Stimulated activated CD4-positive, alpha-beta T cell treated with anti-CD3 and anti-CD28 coated beads, Interleukin-4, amount 100 ng/mL, for 24 hours (primary cell): ENCODE measurements around the gene GDPD4.

Experiments
- DNase-seq: peaks from one replicate; pipeline ENCODE4 v3.0.0-alpha.2; 2020

Gene GDPD4

DNA sequence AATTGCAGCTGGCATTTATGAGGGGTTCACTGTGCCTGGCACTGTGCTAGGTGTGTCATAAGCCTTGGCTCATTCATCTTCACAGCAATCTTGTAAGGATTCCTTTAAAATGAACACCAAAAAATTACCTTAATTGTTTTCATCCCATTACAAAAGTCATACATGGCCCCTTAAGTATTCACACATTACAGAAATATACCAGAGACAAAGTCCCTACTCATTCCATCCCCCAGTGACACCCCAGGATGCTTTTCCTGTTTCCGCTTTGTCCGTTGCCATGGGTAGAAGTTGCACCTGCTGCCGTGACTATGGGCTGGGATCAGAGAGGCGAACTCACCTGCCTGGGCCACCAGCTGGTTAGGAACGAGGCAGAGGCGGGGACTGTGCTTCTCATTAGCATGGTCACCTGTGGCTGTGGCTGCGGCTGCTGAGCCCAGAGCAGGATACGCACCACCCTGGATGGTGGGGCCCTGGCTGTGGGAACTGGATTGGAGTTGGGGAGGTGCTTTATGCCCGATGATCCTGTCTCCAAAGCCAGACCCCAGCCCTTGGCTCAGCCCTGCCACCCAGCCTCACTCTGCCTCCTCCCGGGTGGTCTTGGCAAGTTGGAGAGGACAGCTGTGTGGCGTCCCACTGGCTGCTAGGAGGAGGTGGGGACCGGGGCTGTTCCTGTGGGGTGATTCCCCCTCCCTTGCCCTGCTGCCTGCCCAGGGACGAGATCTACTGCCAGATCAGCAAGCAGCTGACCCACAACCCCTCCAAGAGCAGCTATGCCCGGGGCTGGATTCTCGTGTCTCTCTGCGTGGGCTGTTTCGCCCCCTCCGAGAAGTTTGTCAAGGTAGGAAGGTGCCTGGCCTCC is 112.6 kb downstream of the GDPD4 start:
- DNase-seq = no peak

DNA sequence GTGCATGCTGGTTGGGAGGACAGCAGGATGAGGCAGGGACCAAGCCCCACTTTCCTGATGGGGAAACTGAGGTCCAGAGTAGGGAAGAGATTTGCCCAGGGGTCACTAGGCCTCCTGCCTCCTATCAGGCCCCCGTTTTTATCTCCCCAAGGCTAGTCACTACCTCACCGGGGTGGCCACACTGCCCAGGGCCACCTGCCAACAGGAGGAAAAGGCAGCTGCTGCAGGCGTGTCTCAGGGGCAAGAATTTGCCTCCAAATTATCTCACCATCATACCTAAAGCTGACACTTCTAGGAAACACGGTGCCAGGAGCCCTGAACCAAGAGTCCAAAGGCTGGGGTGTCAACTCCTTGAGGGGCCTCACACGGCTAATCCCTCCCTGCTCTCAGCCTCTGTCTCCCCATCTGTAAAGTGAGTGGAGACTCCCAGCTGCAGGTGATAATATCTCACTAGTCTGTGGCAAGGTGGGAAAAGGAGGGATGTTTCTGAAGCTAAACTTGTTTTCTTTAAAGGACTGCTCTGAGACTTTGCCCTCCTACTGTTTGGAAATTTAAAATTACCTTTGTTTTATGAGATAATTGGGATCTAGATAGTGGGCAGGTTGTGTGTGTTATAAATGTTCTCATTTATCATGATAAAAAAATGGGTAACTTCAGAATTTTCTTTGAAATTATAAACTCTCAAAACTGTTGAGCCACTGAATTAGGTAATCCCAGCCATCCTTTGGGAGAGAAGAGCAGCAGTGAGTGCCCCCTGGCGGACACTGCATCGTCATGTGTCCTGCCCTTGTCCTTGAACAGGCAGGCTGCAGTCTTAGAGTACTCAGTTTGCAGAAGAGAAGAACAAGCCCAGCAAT is 113.5 kb downstream of the GDPD4 start:
- DNase-seq = peak; percentile 66

DNA sequence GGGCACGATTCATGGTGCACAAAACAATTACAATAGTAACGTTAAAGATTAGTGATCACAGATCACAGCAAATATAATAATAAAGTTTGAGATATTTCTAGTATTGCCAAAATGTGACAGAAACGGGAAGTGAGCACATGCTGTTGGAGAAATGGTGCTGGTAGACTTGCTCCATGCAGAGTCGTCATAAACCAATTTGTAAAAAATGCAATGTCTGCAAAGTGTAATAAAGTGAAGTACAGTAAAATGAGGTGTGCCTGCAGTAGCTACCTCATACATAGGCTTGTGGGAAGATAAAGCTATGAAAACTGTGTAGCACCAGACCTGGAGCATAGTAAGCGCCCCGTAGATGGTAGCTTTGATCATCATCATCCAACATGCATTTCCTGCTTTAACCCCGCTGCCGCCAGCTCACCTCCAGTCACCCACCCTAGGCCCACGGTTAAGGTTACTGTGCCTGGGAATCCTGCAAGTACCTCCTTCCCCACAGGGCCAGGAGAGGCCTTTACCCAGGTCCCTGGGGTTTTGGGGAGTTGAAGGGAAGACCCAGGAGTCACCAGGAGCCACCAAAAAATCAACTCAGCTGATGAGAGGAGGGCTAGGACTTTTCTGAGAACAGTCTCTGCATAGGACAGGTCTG is 114.3 kb downstream of the GDPD4 start:
- no peak for DNase-seq

DNA sequence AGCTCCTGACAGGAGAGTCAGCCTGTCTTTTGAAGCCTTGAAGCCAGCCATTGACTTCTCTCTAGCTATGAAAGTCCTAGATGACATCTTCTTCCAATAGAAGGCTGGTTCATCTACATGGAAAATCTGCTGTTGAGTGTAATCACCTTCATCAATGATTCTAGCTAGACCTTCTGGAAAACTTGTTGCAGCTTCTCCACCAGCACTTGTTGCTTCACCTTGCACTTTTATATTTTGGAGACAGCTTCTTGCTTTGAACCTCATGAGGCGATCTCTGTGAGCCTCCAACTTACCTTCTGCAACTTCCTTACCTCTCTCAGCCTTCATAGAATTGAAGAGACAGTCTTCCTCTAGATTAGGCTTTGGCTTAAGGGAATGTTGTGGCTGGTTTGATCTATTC is 115.2 kb downstream of the GDPD4 start:
- DNase-seq = no peak

DNA sequence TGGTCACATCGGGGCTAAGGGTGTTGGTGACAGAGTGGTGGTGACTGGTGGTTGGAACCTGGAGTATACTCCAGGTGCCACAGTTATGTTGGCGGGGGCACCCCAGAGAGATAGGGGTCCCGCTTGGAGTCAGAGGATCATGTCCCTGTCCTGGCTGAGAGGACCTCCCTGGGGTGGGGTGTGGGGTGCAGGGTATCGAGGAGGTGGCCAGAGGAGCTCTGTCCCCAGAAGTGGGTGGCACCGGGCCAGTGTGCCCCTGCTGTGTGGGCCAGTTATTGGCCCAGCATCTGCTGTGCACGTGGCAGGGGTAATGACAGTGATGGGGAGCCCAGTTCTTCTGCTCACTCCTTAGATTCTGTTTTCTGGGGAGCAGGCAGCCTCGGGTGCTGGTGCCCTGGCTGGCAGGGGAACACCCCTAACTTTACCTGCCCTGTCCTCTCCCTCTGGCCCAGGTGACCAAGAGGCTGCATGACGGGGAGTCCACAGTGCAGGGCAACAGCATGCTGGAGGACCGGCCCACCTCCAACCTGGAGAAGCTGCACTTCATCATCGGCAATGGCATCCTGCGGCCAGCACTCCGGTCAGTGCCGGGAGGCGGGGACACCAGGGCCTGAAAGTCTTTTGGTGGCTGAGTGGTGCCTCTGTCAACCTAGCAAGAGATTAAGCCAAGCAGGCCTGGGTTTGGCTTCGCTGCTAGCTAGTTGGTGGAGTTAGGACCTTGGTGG is 117.2 kb downstream of the GDPD4 start:
- no peak for DNase-seq

DNA sequence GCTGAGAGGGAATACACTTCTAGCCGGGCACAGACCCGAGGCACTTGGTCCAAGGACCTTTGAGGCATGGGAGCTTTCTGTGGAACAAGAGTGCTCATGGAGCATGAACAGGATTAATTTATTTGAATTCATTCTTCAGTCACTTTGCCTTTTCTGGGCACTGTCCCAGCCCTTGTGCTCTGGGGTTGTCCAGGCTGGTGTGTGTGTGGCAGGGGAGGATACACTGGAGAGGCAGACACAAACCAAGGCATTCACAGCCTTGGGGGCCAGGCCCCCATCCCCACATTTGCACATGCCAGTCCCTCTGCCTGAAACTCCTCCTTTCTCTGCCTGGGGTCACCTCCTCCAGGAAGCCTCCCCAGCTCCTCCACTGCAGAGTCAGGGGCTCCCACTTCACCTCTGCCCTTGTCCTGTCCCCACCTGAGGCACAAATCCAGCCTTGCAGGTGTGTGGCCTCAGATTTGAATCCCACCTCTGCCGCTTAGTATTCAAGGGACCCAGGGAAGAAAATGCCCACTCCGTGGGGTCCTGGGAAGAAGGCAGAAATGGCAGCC is 118.0 kb downstream of the GDPD4 start:
- no peak for DNase-seq

DNA sequence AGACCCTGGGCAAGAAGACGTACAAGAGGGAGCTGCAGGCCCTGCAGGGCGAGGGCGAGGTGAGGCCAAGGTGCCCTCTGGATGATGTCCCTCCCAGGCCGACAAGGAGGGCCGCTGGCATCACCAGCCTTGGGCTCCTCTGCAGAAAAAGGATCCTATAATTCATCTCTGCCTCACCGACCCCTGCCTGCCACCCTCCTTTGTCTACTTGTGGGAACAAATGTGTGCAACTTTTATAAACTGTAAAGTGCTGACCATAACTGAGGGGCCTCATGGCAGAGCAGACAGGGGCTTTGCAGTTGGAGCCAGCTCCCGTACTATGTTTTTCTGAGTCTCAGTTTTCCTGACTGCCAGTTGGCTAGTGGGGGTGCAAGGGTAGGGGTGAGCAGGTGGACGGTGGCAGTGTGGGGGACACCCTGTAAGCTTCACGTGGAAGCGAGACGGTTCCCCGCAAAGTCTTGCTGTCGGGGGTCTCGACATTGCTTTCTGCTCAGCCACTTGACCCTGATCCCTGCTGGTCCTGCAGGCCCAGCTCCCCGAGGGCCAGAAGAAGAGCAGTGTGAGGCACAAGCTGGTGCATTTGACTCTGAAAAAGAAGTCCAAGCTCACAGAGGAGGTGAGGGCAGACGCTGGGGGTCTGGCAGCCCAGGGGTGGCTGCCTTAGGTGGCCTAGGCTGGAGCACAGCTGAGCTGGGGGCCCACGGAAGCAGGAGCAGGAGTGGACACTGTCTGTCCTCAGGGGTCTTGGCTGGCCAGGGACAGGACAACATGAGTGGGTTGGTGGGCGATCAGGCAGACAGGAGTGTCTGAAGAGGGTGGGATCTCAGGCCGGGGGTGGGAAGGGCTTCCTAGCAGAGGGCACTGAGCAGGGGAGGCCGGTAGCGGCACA is 118.7 kb downstream of the GDPD4 start:
- DNase-seq = no peak

DNA sequence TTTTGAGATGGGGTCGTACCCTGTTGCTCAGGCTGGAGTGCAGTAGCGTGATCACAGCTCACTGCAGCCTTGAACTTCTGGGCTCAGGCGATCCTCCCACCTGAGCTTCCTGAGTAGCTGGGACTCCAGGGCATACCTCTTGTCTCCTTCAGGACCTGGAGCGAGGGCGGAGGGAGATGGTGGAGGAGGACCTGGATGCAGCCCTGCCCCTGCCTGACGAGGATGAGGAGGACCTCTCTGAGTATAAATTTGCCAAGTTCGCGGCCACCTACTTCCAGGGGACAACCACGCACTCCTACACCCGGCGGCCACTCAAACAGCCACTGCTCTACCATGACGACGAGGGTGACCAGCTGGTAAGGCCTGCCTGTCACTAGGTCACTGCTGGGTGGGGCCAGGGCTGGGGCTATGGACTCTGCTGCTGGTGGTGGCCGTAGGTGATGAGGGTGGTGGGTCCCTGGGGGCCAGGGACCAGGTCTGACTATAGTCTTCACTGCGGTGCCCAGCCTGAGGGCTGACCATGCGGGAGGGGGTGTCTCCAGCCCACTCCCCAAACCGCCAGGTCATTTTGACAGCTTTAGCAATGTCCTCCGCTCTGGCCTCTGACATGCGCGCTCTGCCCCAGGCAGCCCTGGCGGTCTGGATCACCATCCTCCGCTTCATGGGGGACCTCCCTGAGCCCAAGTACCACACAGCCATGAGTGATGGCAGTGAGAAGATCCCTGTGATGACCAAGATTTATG is 119.5 kb downstream of the GDPD4 start:
- DNase-seq = no peak

DNA sequence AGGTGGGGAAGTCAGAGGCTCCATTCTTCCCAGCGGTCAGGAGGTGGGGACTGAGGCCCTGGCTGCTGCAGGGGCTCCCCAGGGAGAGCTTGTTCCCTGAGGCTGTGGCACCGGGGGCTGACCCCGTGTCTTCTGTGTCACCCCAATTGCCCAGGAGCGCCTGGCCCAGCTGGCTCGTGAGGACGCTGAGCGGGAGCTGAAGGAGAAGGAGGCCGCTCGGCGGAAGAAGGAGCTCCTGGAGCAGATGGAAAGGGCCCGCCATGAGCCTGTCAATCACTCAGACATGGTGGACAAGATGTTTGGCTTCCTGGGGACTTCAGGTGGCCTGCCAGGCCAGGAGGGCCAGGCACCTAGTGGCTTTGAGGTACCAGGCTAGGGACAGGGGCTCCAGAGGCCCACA is 120.3 kb downstream of the GDPD4 start:
- no peak for DNase-seq

DNA sequence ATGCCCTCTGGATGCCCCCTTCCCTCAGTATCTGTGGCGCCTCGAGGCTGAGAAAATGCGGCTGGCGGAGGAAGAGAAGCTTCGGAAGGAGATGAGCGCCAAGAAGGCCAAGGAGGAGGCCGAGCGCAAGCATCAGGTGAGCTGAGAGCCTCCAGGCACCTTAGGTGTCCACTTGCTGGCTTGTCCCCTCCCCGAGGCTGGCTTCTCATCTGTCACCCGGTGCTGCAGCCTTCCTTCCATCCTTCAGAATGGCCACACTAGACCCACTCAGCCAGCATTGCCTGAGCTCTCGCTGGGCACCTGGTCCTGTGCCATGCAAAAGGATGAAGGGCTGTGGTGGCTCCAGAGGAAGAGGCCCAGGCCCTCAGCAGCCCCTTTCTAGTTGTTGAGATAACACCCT is 121.1 kb downstream of the GDPD4 start:
- DNase-seq = no peak

DNA sequence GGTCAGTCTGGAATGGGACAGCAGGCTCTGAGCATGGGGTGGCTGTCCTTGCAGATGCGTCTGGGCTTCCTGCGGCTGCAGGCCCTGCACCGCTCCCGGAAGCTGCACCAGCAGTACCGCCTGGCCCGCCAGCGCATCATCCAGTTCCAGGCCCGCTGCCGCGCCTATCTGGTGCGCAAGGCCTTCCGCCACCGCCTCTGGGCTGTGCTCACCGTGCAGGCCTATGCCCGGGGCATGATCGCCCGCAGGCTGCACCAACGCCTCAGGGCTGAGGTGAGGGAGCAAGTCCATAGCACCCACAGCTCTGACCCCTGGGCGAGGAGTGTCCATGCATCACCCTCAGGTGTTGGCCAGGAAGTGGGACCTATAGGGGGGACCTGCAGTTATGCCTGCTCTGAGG is 121.8 kb downstream of the GDPD4 start:
- no peak for DNase-seq

DNA sequence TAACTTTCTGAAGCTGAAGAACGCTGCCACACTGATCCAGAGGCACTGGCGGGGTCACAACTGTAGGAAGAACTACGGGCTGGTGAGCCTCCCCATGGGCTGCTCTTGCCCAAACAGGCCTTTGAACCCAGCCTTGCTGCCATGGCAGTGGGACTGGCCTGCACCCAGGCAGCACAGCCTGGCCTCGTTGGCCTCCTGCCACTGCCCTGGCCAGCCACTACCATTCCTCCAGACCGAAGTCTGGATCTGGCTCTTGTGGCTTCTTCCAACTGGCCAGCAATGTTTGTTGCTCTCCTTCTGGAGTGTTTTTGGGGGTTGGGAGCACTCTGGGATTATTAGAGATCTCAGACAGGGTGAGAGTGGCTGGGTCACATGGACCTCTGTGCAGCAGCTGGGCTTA is 122.4 kb downstream of the GDPD4 start:
- DNase-seq = no peak

DNA sequence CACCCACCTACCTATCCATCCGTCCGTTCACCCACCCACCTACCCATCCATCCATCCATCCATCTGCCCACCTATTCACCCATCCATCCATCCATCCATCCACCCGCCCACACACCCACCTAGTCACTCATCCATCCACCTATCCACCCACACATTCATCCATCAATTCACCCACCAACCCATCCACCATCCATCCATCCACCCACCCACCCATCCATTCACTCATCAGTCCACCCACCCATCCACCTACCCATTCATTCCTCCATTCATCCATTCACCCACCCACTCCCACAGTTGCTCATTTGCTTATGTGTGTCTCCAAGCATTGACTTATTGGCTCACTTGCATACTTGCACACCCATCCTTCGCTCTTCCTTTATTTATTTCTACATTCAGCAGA is 123.3 kb downstream of the GDPD4 start:
- DNase-seq = no peak

DNA sequence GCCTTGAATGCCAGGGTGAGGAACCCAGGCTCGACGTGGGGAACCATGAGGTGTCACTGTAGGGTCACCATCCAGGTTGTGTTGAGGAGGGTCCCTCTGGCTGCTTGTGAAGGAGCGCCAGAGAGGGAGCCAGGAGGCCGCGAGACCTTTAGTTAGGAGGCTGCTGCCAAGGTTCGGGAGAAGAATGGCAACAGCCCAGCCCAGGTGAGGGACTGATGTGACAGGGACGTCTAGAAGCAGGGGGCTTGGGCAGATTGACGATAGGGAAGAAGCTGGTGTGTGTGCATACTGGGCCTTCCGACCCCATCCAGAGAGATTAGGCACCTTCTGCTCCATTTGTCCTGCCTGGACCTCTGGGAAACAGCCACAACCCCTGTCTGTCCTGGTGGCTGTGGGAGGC is 124.5 kb downstream of the GDPD4 start:
- DNase-seq = no peak

DNA sequence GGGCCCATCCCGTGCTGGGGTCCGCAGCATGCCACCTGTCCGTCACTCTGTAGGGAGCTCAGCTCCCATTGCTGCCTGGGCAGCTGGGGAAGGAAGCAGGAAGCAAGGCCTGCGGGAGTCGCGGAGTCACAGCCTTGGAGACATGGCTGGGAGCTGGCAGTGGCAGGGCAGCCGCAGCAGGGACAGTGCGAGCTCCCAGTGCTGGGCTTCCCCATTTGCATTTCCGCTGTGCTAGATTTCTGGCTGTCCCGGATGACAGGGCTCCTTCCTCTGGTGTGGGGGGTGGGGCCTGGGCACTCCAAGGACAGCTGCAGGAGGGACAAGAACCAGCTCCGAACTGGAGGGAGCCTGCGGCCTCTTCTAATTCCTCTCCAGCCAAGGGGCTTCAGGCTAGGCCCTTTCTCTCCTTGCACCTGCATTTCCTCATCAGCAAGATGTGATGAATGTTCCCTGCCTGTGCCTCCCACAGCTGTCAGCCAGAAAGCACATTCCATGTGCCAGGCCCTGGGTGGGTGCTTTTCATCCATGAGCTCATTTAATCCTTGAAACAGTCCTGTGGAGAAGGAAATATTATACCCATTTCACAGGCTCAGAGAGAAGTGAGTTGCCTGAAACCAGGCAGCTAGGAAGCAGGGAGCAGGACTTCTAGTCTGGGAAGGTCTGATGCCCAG is 125.5 kb downstream of the GDPD4 start:
- DNase-seq = no peak

DNA sequence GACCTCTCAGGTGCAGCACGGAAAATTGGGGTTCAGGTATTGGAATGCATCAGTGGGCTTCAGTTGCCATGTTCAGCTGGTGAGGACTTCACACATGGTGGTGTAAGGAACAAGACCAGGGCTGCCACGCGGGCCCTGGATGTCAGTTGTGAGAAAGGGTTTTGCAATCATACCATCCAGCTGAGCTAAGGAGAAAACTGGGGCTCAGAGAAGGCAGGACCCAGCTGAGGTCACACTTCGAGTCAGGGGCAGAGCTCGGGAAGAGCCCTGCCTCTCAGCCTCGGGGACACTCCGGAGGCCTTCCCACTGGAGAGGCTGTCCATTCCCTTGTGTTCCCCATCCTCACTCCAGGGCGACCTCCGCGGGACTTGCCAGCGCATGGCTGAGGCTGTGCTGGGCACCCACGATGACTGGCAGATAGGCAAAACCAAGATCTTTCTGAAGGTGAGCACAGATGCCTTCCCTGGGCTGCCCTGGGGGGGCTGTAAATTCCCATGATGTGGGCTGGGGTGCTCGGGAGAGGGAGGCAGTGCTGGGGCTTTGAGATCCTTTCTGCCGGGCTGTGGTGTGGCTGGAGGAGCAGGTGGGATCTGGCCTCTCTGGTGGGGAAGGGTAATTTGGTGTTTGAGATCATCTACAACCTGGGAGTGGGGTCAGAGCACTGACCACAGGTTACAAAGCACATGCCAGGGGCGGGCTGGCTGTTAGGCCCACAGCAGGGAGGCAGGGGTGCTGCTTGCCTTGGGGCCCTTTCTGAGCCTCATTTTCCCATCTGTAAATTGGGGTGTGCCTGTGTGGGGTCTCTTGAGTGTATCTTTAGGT is 126.3 kb downstream of the GDPD4 start:
- DNase-seq = no peak

DNA sequence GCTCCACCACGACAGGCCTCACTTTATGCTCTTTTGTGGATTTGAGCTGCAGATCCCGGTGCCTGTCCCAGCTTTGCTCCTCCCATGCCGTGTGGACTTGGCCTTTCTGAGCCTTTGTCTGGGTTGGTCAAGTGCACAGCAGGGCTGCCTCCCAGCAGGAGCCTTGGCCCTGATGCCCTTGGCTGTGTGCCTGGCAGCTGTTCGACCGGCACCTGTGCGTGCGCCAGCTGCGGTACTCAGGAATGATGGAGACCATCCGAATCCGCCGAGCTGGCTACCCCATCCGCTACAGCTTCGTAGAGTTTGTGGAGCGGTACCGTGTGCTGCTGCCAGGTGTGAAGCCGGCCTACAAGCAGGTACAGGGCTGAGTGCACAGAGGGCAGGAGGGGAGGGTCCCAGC is 126.9 kb downstream of the GDPD4 start:
- no peak for DNase-seq

DNA sequence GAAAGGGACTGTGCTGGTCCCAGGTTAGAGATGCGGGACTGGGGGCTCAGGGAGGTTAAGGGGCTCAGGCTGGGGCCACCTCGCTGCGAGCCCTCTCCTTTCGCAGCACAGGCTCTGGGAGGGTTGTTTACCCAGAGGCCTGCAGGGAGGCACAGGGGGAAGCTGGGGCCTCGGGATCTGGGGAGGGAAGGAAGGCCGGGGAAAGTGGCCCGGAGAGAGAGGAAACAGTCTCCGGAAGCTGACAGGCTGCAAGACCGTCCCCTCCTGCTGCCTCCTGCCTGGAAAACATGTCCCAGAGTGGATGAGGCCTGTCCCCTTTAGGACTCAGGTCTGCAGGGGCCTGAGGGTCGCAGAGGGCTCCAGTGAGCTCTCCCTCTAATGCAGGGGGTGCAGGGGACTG is 128.0 kb downstream of the GDPD4 start:
- no peak for DNase-seq

DNA sequence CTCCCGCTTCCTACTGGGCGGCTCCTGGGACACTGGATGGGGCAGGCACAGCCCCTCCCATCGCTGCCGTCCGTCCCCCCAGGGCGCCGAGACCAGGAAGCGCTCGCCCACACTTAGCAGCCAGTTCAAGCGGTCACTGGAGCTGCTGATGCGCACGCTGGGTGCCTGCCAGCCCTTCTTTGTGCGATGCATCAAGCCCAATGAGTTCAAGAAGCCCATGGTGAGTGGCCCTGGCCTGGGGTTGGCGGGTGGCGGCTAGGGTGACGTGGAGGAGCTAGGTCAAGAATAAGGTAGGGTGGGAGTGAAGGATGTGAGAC is 128.9 kb downstream of the GDPD4 start:
- DNase-seq = no peak
